Natural killer cell (primary cell): Measurements from ENCODE around the gene KIAA1614. TPM values are rescaled to one million over a fixed set of nuclear protein-coding genes. Genes with fewer than 3 reads are reported as not detected.
A peak's percentile ranks its signal among the peaks of the same experiment; 100 is the strongest.

Experiments
- ATAC-seq, 3 donors: fragments of 150-1000 bp in 2 of 3; fragments of 200-7000 bp in 1 of 3; cut with Tn5 transposase; 1 replicate in 1 of 3; 2 replicates in 2 of 3; pipeline ENCODE4 v1.10.0; 2021; ENCODE audit warnings: mild to moderate bottlenecking in 2 of 3, moderate library complexity in 2 of 3
- DNase-seq, 2 donors: peaks; one replicate each; pipeline versions ENCODE4 v3.0.0 to v3.0.0-alpha.2; 2013 to 2021; ENCODE audit warnings: mixed read lengths in 1 of 2
- H3K27ac ChIP-seq: one replicate; pipeline ENCODE4 v1.5.1; 2013; ENCODE audit warnings: mild to moderate bottlenecking, low read length
- H3K27me3 ChIP-seq: one replicate; pipeline ENCODE4 v1.6.1; 2013; ENCODE audit warnings: low read length; ENCODE audit not compliant: control insufficient read depth, insufficient read depth
- H3K36me3 ChIP-seq: one replicate; pipeline ENCODE4 v1.6.1; 2013; ENCODE audit warnings: low read length; ENCODE audit not compliant: control insufficient read depth, insufficient read depth
- H3K4me1 ChIP-seq: one replicate; pipeline ENCODE4 v1.6.1; 2013; ENCODE audit warnings: low read length; ENCODE audit not compliant: control insufficient read depth, insufficient read depth
- H3K4me3 ChIP-seq: one replicate; pipeline ENCODE4 v1.5.1; 2013; ENCODE audit warnings: low read length
- H3K9me3 ChIP-seq: one replicate; pipeline ENCODE4 v1.6.1; 2013; ENCODE audit warnings: low read length; ENCODE audit not compliant: control insufficient read depth, insufficient read depth
- H3K27ac Mint-ChIP-seq, 2 donors: one replicate each; pipeline ENCODE4 v1.8.0; 2022; ENCODE audit warnings: mild to moderate bottlenecking in 2 of 2, mixed read lengths in 2 of 2, moderate library complexity in 1 of 2
- H3K27me3 Mint-ChIP-seq, 2 donors: one replicate each; pipeline ENCODE4 v1.8.0; 2022; ENCODE audit warnings: low read depth in 2 of 2, mixed read lengths in 2 of 2
- H3K36me3 Mint-ChIP-seq: one replicate; pipeline ENCODE4 v1.8.0; 2022; ENCODE audit warnings: mixed read lengths
- H3K4me1 Mint-ChIP-seq, 2 donors: one replicate each; pipeline ENCODE4 v1.8.0; 2022; ENCODE audit warnings: mixed read lengths in 2 of 2
- H3K4me3 Mint-ChIP-seq: one replicate; pipeline ENCODE4 v1.8.0; 2022; ENCODE audit warnings: mild to moderate bottlenecking, moderate library complexity, mixed read lengths
- H3K9me3 Mint-ChIP-seq, 2 donors: one replicate each; pipeline ENCODE4 v1.8.0; 2022; ENCODE audit warnings: mixed read lengths in 2 of 2
- WGBS: methylation state at CpG from one replicate; pipeline ENCODE4 v1.1.7; 2013; ENCODE audit warnings: missing lambda C conversion rate; ENCODE audit not compliant: insufficient coverage; 5-methylcytosine and 5-hydroxymethylcytosine counted together
- intact Hi-C: fragments of 100-400 bp; cut with micrococcal nuclease; formaldehyde crosslinking; loops from one replicate; pipeline ENCODE4 v1.14.2; 2022
- total RNA-seq, 4 donors: library from RNA; stranded (reverse); fragments of 120-200 nt in 1 of 4; gene quantifications; one replicate each; pipeline versions ENCODE4 v1.2.3 to v1.2.4, GENCODE V29; 2013 to 2022
- TF ChIP-seq, protein P1 (sequence below): fragments of 200-600 bp; IDR thresholded peaks from one replicate; pipeline ENCODE4 v1.8.0; 2022; ENCODE audit warnings: antibody characterized with exemption

The KIAA1614 gene
- total RNA-seq, 3 donors from 2014 or later (not counting 1 experiment from before 2014, with no cell fraction given) = 0.09 to 0.80 (median 0.40) TPM

- no peak for DNase-seq
- intact Hi-C loops = no loop called here
- Mint-ChIP-seq H3K9me3 (no peaks in the 10 kb centered on the region), H3K27me3 (no peaks in the 10 kb centered on the region), H3K27ac (no peak overlapping the region), H3K4me3 (no peak overlapping the region), H3K36me3 (peaks cover 8% of the 10 kb centered on the region), H3K4me1 (peaks cover 29 to 35% of the 10 kb centered on the region in 2 donors)
- TF ChIP-seq, protein P1, sequence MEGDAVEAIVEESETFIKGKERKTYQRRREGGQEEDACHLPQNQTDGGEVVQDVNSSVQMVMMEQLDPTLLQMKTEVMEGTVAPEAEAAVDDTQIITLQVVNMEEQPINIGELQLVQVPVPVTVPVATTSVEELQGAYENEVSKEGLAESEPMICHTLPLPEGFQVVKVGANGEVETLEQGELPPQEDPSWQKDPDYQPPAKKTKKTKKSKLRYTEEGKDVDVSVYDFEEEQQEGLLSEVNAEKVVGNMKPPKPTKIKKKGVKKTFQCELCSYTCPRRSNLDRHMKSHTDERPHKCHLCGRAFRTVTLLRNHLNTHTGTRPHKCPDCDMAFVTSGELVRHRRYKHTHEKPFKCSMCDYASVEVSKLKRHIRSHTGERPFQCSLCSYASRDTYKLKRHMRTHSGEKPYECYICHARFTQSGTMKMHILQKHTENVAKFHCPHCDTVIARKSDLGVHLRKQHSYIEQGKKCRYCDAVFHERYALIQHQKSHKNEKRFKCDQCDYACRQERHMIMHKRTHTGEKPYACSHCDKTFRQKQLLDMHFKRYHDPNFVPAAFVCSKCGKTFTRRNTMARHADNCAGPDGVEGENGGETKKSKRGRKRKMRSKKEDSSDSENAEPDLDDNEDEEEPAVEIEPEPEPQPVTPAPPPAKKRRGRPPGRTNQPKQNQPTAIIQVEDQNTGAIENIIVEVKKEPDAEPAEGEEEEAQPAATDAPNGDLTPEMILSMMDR = no peak
- ATAC-seq = peak in 1 of 3 donors; percentile 14
- H3K27ac ChIP-seq = no peak overlapping the region
- H3K27me3 ChIP-seq = no peaks in the 10 kb centered on the region
- peaks cover 27% of the 10 kb centered on the region for H3K36me3 ChIP-seq
- H3K9me3 ChIP-seq = no peaks in the 10 kb centered on the region
- 83% methylated on average over 15 of the region's 15 CpGs for WGBS
- no peak overlapping the region for H3K4me3 ChIP-seq
- H3K4me1 ChIP-seq = no peaks in the 10 kb centered on the region
These were observed 57.8 kb downstream of the KIAA1614 start for GRCh38 chr1:180970333-180971079.

DNA sequence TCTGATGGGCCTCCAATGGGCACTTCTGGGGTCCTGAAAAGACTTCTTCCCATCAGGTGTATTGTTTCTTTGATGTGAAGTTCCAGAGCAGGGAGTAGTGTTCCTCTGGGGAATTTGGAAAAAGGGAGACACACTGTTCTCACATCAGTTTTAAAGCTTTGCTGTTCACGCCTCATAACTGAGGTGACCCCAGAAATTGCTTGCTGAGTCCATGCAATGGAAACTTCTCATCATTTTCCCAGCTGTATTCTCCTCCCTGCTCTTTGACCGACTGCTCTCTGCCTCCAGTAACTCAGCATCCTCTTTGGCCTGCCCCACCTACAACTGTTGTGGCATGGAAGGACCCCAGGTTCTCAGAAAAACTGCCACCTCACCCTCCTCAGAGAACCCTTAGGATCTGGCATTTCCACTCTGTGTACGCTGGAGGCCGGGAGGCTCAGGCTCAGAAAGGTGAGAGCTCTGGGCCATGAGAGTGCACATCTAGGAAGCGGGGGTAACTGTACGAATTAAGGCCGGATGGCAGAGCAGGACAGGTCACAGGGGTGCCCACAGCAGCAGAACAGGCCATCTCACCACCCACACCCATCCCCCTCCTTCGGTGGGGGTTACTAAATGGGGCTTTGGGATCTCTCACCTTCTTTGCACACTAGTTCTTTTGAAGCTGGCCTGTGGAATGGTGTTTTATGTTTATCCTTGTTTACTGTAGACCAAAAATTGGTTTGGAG is 58.7 kb downstream of the KIAA1614 start:
- Histone ChIP-seq H3K4me3 (no peak overlapping the region), H3K27ac (no peak overlapping the region), H3K27me3 (no peaks in the 10 kb centered on the region), H3K4me1 (no peaks in the 10 kb centered on the region), H3K36me3 (peaks cover 34% of the 10 kb centered on the region), H3K9me3 (no peaks in the 10 kb centered on the region)
- Mint-ChIP-seq H3K27me3 (no peaks in the 10 kb centered on the region), H3K4me3 (no peak overlapping the region), H3K27ac (peak overlapping the region in 1 of 2 donors; percentile 31), H3K9me3 (no peaks in the 10 kb centered on the region), H3K36me3 (peaks cover 17% of the 10 kb centered on the region), H3K4me1 (peaks cover 34 to 42% of the 10 kb centered on the region in 2 donors)
- intact Hi-C loops = no loop called here
- ATAC-seq (no peak), DNase-seq (no peak)
- TF ChIP-seq, protein P1 = no peak
- WGBS = 97% methylated on average over 7 of the region's 8 CpGs

GRCh38 chr1:180973369-180973768 is 60.7 kb downstream of the KIAA1614 start:
- Mint-ChIP-seq H3K4me1 (peaks cover 34 to 42% of the 10 kb centered on the region in 2 donors), H3K27ac (peak overlapping the region in 1 of 2 donors; percentile 36)
- no peak for ATAC-seq

More at GRCh38 chr1:180973369-180973768, 60.7 kb downstream of the KIAA1614 start:
- no peaks in the 10 kb centered on the region for H3K4me1 ChIP-seq
- Mint-ChIP-seq H3K9me3 (no peaks in the 10 kb centered on the region), H3K4me3 (no peak overlapping the region), H3K36me3 (peaks cover 23% of the 10 kb centered on the region), H3K27me3 (no peaks in the 10 kb centered on the region)
- H3K27ac ChIP-seq = no peak overlapping the region
- DNase-seq = no peak
- 96% methylated on average over 4 of the region's 4 CpGs for WGBS
- H3K9me3 ChIP-seq = no peaks in the 10 kb centered on the region
- intact Hi-C loops = no loop called here
- H3K4me3 ChIP-seq = no peak overlapping the region
- peaks cover 43% of the 10 kb centered on the region for H3K36me3 ChIP-seq
- TF ChIP-seq, protein P1 = no peak
- no peaks in the 10 kb centered on the region for H3K27me3 ChIP-seq
